Keratinocyte (primary cell): Measurements from ENCODE around the gene SCAMP4.

ENCODE experiments used
- EZH2 ChIP-seq: IDR thresholded peaks from one replicate; pipeline ENCODE4 v1.6.1; 2012; ENCODE audit warnings: inconsistent platforms, mild to moderate bottlenecking, low read length, moderate library complexity
- TF ChIP-seq, protein P1 (sequence below), 3 experiments: IDR thresholded peaks in 1 of 3; conservative IDR thresholded peaks in 1 of 3; optimal IDR thresholded peaks in 1 of 3; 2 replicates in 2 of 3; 3 replicates in 1 of 3; pipeline versions ENCODE3 to v1.5.1; 2011; ENCODE audit warnings: low read length in 3 of 3, mild to moderate bottlenecking in 3 of 3, moderate library complexity in 2 of 3, control low read depth in 1 of 3, inconsistent platforms in 1 of 3; ENCODE audit not compliant: insufficient read depth in 2 of 3; ENCODE audit errors: extremely low read depth in 1 of 3

- TF ChIP-seq, protein P1, sequence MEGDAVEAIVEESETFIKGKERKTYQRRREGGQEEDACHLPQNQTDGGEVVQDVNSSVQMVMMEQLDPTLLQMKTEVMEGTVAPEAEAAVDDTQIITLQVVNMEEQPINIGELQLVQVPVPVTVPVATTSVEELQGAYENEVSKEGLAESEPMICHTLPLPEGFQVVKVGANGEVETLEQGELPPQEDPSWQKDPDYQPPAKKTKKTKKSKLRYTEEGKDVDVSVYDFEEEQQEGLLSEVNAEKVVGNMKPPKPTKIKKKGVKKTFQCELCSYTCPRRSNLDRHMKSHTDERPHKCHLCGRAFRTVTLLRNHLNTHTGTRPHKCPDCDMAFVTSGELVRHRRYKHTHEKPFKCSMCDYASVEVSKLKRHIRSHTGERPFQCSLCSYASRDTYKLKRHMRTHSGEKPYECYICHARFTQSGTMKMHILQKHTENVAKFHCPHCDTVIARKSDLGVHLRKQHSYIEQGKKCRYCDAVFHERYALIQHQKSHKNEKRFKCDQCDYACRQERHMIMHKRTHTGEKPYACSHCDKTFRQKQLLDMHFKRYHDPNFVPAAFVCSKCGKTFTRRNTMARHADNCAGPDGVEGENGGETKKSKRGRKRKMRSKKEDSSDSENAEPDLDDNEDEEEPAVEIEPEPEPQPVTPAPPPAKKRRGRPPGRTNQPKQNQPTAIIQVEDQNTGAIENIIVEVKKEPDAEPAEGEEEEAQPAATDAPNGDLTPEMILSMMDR (optimal IDR thresholded peaks at IDR 0.05 in 1 of 3, IDR thresholded peaks at IDR 0.05 in 1 of 3, conservative IDR thresholded peaks at IDR 0.05 in 1 of 3; ENCODE audit: extremely low read depth in 1 of 3, insufficient read depth in 2 of 3, low read length in 3 of 3), result no peak
- TF ChIP-seq EZH2, result no peak
These were observed 20.3 kb downstream of the SCAMP4 start for GRCh38 chr19:1925544-1925943.
